SK-N-SH treated with all-trans-retinoic acid at 6 μM for 48 hours (cell line): ENCODE measurements around the gene SARDH.

Source experiments
- ATAC-seq: fragments of 200-7000 bp; cut with Tn5 transposase; 3 replicates; pipeline ENCODE4 v1.9.1; 2020; ENCODE audit warnings: mild to moderate bottlenecking, moderate library complexity
- ARNTL ChIP-seq: fragments of 450-650 bp; formaldehyde crosslinking; IDR thresholded peaks from 2 replicates; pipeline ENCODE4 v1.5.0; 2020; ENCODE audit warnings: low read depth, mild to moderate bottlenecking, moderate library complexity, borderline replicate concordance
- BACH2 ChIP-seq: fragments of 250-450 bp; sonication (Bioruptor Pico); IDR thresholded peaks from 2 replicates; pipeline ENCODE4 v1.9.0; 2021; ENCODE audit warnings: mild to moderate bottlenecking, borderline replicate concordance
- CREB5 ChIP-seq: fragments of 250-450 bp; sonication (Bioruptor Pico); IDR thresholded peaks from 2 replicates; pipeline ENCODE4 v1.5.1; 2020; ENCODE audit warnings: low read depth, mild to moderate bottlenecking, moderate library complexity
- CSDC2 ChIP-seq: fragments of 250-450 bp; sonication (Bioruptor Pico); IDR thresholded peaks from 2 replicates; pipeline ENCODE4 v1.5.0; 2020; ENCODE audit warnings: mild to moderate bottlenecking, moderate library complexity
- ESRRG ChIP-seq: fragments of 250-450 bp; sonication (Bioruptor Pico); IDR thresholded peaks from 2 replicates; pipeline ENCODE4 v1.6.1; 2021; ENCODE audit warnings: mild to moderate bottlenecking
- GLIS3 ChIP-seq: fragments of 250-450 bp; sonication (Bioruptor Pico); IDR thresholded peaks from 2 replicates; pipeline ENCODE4 v1.5.0; 2020; ENCODE audit warnings: mild to moderate bottlenecking, moderate library complexity
- ISL1 ChIP-seq: fragments of 250-450 bp; sonication (Bioruptor Pico); IDR thresholded peaks from 2 replicates; pipeline ENCODE4 v2.1.2; 2022; ENCODE audit warnings: mild to moderate bottlenecking, moderate library complexity
- OSR1 ChIP-seq: fragments of 250-450 bp; sonication (Bioruptor Pico); IDR thresholded peaks from 2 replicates; pipeline ENCODE4 v1.8.0; 2022; ENCODE audit warnings: moderate library complexity, mild to moderate bottlenecking, inconsistent platforms
- PATZ1 ChIP-seq: fragments of 250-450 bp; sonication (Bioruptor Pico); IDR thresholded peaks from 2 replicates; pipeline ENCODE4 v1.8.0; 2020; ENCODE audit warnings: mild to moderate bottlenecking, moderate library complexity, borderline replicate concordance
- POU6F1 ChIP-seq: fragments of 250-450 bp; sonication (Bioruptor Pico); IDR thresholded peaks from 2 replicates; pipeline ENCODE4 v1.8.0; 2021; ENCODE audit warnings: low read depth, mild to moderate bottlenecking, moderate library complexity, borderline replicate concordance
- PPARA ChIP-seq: fragments of 250-450 bp; sonication (Bioruptor Pico); IDR thresholded peaks from 2 replicates; pipeline ENCODE4 v1.5.0; 2020; ENCODE audit warnings: mild to moderate bottlenecking, borderline replicate concordance
- RARB ChIP-seq: fragments of 250-450 bp; sonication (Bioruptor Pico); IDR thresholded peaks from 2 replicates; pipeline ENCODE4 v1.8.0; 2021; ENCODE audit warnings: mild to moderate bottlenecking, moderate library complexity
- SNAI2 ChIP-seq: fragments of 250-450 bp; sonication (Bioruptor Pico); IDR thresholded peaks from 2 replicates; pipeline ENCODE4 v1.5.0; 2020; ENCODE audit warnings: mild to moderate bottlenecking, moderate library complexity
- TCF4 ChIP-seq: fragments of 250-450 bp; sonication (Bioruptor Pico); IDR thresholded peaks from 2 replicates; pipeline ENCODE4 v1.8.0; 2021; ENCODE audit warnings: mild to moderate bottlenecking, moderate library complexity, borderline replicate concordance
- TOX ChIP-seq: fragments of 250-450 bp; sonication (Bioruptor Pico); IDR thresholded peaks from 2 replicates; pipeline ENCODE4 v1.8.0; 2021; ENCODE audit warnings: mild to moderate bottlenecking, moderate library complexity, borderline replicate concordance
- TSHZ2 ChIP-seq: fragments of 250-450 bp; sonication (Bioruptor Pico); IDR thresholded peaks from 2 replicates; pipeline ENCODE4 v1.5.0; 2020; ENCODE audit warnings: mild to moderate bottlenecking, moderate library complexity
- ZC3H10 ChIP-seq: fragments of 250-450 bp; sonication (Bioruptor Pico); IDR thresholded peaks from 2 replicates; pipeline ENCODE4 v1.5.1; 2021; ENCODE audit warnings: mild to moderate bottlenecking, moderate library complexity
- ZFP3 ChIP-seq: fragments of 250-450 bp; sonication (Bioruptor Pico); IDR thresholded peaks from 2 replicates; pipeline ENCODE4 v1.5.0; 2020; ENCODE audit warnings: mild to moderate bottlenecking, moderate library complexity
- ZFP30 ChIP-seq: fragments of 450-650 bp; formaldehyde crosslinking; IDR thresholded peaks from 2 replicates; pipeline ENCODE4 v1.5.0; 2022; ENCODE audit warnings: mild to moderate bottlenecking, moderate library complexity
- ZNF565 ChIP-seq: fragments of 450-650 bp; formaldehyde crosslinking; conservative IDR thresholded peaks from 2 replicates; pipeline ENCODE4 v1.5.0; 2020; ENCODE audit warnings: low read depth, mild to moderate bottlenecking, moderate library complexity
- ZNF8 ChIP-seq: fragments of 450-650 bp; formaldehyde crosslinking; IDR thresholded peaks from 2 replicates; pipeline ENCODE4 v1.5.0; 2020; ENCODE audit warnings: mild to moderate bottlenecking, moderate library complexity
- TF ChIP-seq, protein P1 (sequence below): fragments of 250-450 bp; sonication (Bioruptor Pico); IDR thresholded peaks from 2 replicates; pipeline ENCODE4 v1.5.1; 2021; ENCODE audit warnings: mild to moderate bottlenecking, moderate library complexity

SARDH gene

GRCh38 chr9:133653638-133654037 lies 84.5 kb downstream of the SARDH start:
- TF ChIP-seq BACH2 (CRISPR knock-in tag): no peak
- TF ChIP-seq ZFP3 (CRISPR knock-in tag): no peak
- TF ChIP-seq CREB5 (CRISPR knock-in tag): no peak
- TF ChIP-seq POU6F1 (CRISPR knock-in tag): no peak
- no peak for TF ChIP-seq PATZ1
- TF ChIP-seq, protein P1, sequence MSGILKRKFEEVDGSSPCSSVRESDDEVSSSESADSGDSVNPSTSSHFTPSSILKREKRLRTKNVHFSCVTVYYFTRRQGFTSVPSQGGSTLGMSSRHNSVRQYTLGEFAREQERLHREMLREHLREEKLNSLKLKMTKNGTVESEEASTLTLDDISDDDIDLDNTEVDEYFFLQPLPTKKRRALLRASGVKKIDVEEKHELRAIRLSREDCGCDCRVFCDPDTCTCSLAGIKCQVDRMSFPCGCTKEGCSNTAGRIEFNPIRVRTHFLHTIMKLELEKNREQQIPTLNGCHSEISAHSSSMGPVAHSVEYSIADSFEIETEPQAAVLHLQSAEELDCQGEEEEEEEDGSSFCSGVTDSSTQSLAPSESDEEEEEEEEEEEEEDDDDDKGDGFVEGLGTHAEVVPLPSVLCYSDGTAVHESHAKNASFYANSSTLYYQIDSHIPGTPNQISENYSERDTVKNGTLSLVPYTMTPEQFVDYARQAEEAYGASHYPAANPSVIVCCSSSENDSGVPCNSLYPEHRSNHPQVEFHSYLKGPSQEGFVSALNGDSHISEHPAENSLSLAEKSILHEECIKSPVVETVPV (CRISPR knock-in tag): no peak
- TF ChIP-seq ZC3H10 (CRISPR knock-in tag): no peak
- no peak for TF ChIP-seq GLIS3
- no peak for TF ChIP-seq TCF4 (CRISPR knock-in tag)
- no peak for TF ChIP-seq ESRRG
- no peak for TF ChIP-seq ZNF565 (CRISPR knock-in tag)
- no peak for TF ChIP-seq ZFP30 (CRISPR knock-in tag)
- TF ChIP-seq, all 23 proteins: peak for 0
- ATAC-seq: no peak

DNA sequence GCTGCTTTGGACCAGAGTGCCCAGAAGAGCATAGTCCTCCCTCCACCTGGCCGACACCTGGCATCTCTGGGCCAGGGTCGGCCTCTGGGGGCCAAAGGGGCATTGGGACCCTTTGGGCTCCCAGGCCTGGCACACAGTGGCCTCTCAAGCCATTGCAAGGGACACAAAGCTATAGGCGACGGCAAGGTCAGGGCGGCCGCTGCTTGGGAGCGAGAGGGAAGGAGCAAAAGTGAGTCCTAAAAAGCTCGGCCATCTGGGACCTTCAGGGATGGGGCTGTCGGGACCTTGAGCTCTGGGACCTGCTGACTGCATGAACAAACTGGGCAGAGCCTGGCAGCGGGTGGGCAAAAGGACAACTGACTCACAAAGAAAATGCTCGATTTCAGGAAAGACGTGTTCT lies 88.1 kb downstream of the SARDH start:
- no peak for ATAC-seq
- TF ChIP-seq ZNF8 (CRISPR knock-in tag): no peak

GRCh38 chr9:133649194-133649593 lies 89.0 kb downstream of the SARDH start:
- TF ChIP-seq ZNF8 (CRISPR knock-in tag) (no peak), ISL1 (CRISPR knock-in tag) (no peak), TOX (CRISPR knock-in tag) (no peak), OSR1 (CRISPR knock-in tag) (no peak), GLIS3 (no peak), BACH2 (CRISPR knock-in tag) (no peak), TSHZ2 (no peak), ARNTL (no peak), CSDC2 (no peak), TCF4 (CRISPR knock-in tag) (no peak)
- no peak for ATAC-seq

GRCh38 chr9:133647765-133648469 lies 90.2 kb downstream of the SARDH start:
- ATAC-seq: no peak
- TF ChIP-seq RARB (CRISPR knock-in tag) (no peak), PPARA (CRISPR knock-in tag) (no peak), TSHZ2 (no peak), ZFP3 (CRISPR knock-in tag) (no peak), ZFP30 (CRISPR knock-in tag) (no peak), ZNF8 (CRISPR knock-in tag) (no peak), SNAI2 (CRISPR knock-in tag) (no peak)
- TF ChIP-seq, protein P1 (CRISPR knock-in tag): no peak
